HCT116 (cell line): ENCODE measurements around the gene THSD7A. TPM values are rescaled to one million over a fixed set of nuclear protein-coding genes. Genes with fewer than 3 reads are reported as not detected.

Experiments
- ATAC-seq: fragments of 200-7000 bp; cut with Tn5 transposase; 2 replicates; pipeline ENCODE4 v1.9.1; 2020; ENCODE audit warnings: mild to moderate bottlenecking, moderate library complexity
- BruUV-seq: library from RNA; stranded (reverse); fragments of 400-500 nt; replicated peaks from 2 replicates; lab custom pipeline; 2021; lab: Mats Ljungman, UMichigan
- CTCF ChIA-PET: fragments of 300-600 bp; sonication (Branson Sonifier 250); formaldehyde crosslinking; loops from one replicate; lab custom pipeline; 2021; ENCODE audit warnings: antibody characterized with exemption; lab: Charles Lee
- POLR2A ChIA-PET: fragments of 300-600, 350-600 bp; sonication (Branson Sonifier 250); formaldehyde crosslinking; loops from one replicate; lab custom pipeline; 2021; ENCODE audit warnings: antibody characterized with exemption; lab: Charles Lee
- RAD21 ChIA-PET, 2 experiments: fragments of 300-600 bp; sonication (Branson Sonifier 250); formaldehyde crosslinking; loops; one replicate each; lab custom pipeline; 2023; ENCODE audit warnings: low total read pairs in 2 of 2; ENCODE audit not compliant: uncharacterized antibody in 2 of 2, unreplicated experiment in 2 of 2, low non-redundant PET in 1 of 2; lab: Charles Lee
- DNase-seq: peaks from one replicate; pipeline ENCODE4 v3.0.0-alpha.2; 2010; ENCODE audit warnings: low read depth, low spot score
- H2AFZ ChIP-seq: fragments of 200-600 bp; shearing (Covaris generic), sonication (generic); 2 replicates; pipeline ENCODE4 v1.6.1; 2017; ENCODE audit warnings: low read depth, mixed run types, mixed read lengths, antibody characterized with exemption, low read length; ENCODE audit not compliant: poor library complexity, severe bottlenecking
- H3K27ac ChIP-seq: 2 replicates; pipeline ENCODE4 v1.5.1; 2012; ENCODE audit warnings: low read depth, low read length
- H3K27me3 ChIP-seq: fragments of 200-600 bp; sonication (generic); 2 replicates; pipeline ENCODE4 v1.6.1; 2016; ENCODE audit warnings: mixed run types, low read length, mixed read lengths; ENCODE audit not compliant: insufficient read depth
- H3K36me3 ChIP-seq, 2 experiments: fragments of 200-500 bp in 1 of 2; fragments of 200-600 bp in 1 of 2; sonication (Bioruptor generic) in 1 of 2; sonication (generic) in 1 of 2; 2 replicates each; pipeline versions ENCODE4 v1.5.1 to v1.6.1; 2014 to 2016; ENCODE audit warnings: low read length in 2 of 2, inconsistent platforms in 1 of 2, mixed read lengths in 1 of 2, mixed run types in 1 of 2; ENCODE audit not compliant: insufficient read depth in 2 of 2, control insufficient read depth in 1 of 2
- H3K4me1 ChIP-seq, 2 experiments: fragments of 200-600 bp in 1 of 2; sonication (generic) in 1 of 2; 2 replicates each; pipeline versions ENCODE4 v1.5.1 to v1.6.1; 2012 to 2017; ENCODE audit warnings: low read length in 2 of 2, inconsistent platforms in 1 of 2, mild to moderate bottlenecking in 1 of 2, mixed read lengths in 1 of 2, mixed run types in 1 of 2, moderate library complexity in 1 of 2; ENCODE audit not compliant: insufficient read depth in 2 of 2, control insufficient read depth in 1 of 2
- H3K4me2 ChIP-seq: fragments of 200-600 bp; sonication (generic); 2 replicates; pipeline ENCODE4 v1.6.1; 2017; ENCODE audit warnings: mixed run types, low read length, mixed read lengths
- H3K4me3 ChIP-seq, 2 experiments: fragments of 200-600 bp in 1 of 2; sonication (generic) in 1 of 2; replicated peaks in 1 of 2; 2 replicates each; pipeline ENCODE4 v1.5.1; 2011 to 2016; ENCODE audit warnings: low read length in 2 of 2, control low read depth in 1 of 2, low read depth in 1 of 2, mild to moderate bottlenecking in 1 of 2, mixed read lengths in 1 of 2, mixed run types in 1 of 2
- H3K79me2 ChIP-seq: fragments of 200-600 bp; sonication (generic); 2 replicates; pipeline ENCODE4 v1.6.1; 2017; ENCODE audit warnings: mild to moderate bottlenecking, mixed run types, low read length, moderate library complexity, mixed read lengths; ENCODE audit not compliant: insufficient read depth
- H3K9ac ChIP-seq: fragments of 200-600 bp; sonication (generic); 2 replicates; pipeline ENCODE4 v1.6.1; 2016; ENCODE audit warnings: low read length, mixed read lengths
- H3K9me2 ChIP-seq: fragments of 200-600 bp; sonication (generic), shearing (Covaris generic); 2 replicates; pipeline ENCODE4 v1.6.1; 2017; ENCODE audit warnings: mixed run types, mild to moderate bottlenecking, moderate library complexity; ENCODE audit not compliant: insufficient read depth
- H3K9me3 ChIP-seq, 2 experiments: fragments of 200-500 bp in 1 of 2; fragments of 200-600 bp in 1 of 2; sonication (Bioruptor generic) in 1 of 2; sonication (generic) in 1 of 2; 2 replicates each; pipeline ENCODE4 v1.6.1; 2014 to 2017; ENCODE audit warnings: low read length in 2 of 2, mixed read lengths in 2 of 2, inconsistent platforms in 1 of 2, low read depth in 1 of 2, mild to moderate bottlenecking in 1 of 2, mixed run types in 1 of 2, moderate library complexity in 1 of 2; ENCODE audit not compliant: control insufficient read depth in 1 of 2, insufficient read depth in 1 of 2
- H4K20me1 ChIP-seq: fragments of 200-600 bp; sonication (generic), shearing (Covaris generic); 2 replicates; pipeline ENCODE4 v1.6.1; 2017; ENCODE audit warnings: mixed run types, mild to moderate bottlenecking, moderate library complexity; ENCODE audit not compliant: insufficient read depth
- CEBPB ChIP-seq: IDR thresholded peaks from 2 replicates; pipeline ENCODE4 v1.6.1; 2012; ENCODE audit warnings: low read depth
- EGR1 ChIP-seq: IDR thresholded peaks from 2 replicates; pipeline ENCODE4 v1.6.1; 2012; ENCODE audit warnings: low read depth
- ELF1 ChIP-seq: IDR thresholded peaks from 2 replicates; pipeline ENCODE4 v1.6.1; 2012; ENCODE audit warnings: low read depth, borderline replicate concordance
- JUND ChIP-seq: IDR thresholded peaks from 2 replicates; pipeline ENCODE4 v1.6.1; 2012
- SP1 ChIP-seq: IDR thresholded peaks from 2 replicates; pipeline ENCODE4 v1.6.1; 2012; ENCODE audit warnings: low read depth
- TCF7L2 ChIP-seq: IDR thresholded peaks from 2 replicates; pipeline ENCODE4 v1.7.0; 2011; ENCODE audit warnings: borderline replicate concordance, inconsistent platforms; ENCODE audit not compliant: insufficient read depth, insufficient read length; ENCODE audit errors: extremely low read depth
- ZFX ChIP-seq: fragments of 450-650 bp; IDR thresholded peaks from 2 replicates; pipeline ENCODE4 v1.6.1; 2017
- intact Hi-C: fragments of 100-400 bp; cut with micrococcal nuclease; formaldehyde crosslinking; loops from 2 replicates; pipeline ENCODE4 v1.10.0; 2022
- total RNA-seq: library from RNA; stranded (reverse); gene quantifications from one replicate; pipeline ENCODE4 v1.2.1, GENCODE V29; 2021; ENCODE audit not compliant: unreplicated experiment

The THSD7A gene
- total RNA-seq, 1 experiment from 2014 or later, result 0.05 TPM

GRCh38 chr7:11650500-11650899 lies 181.5 kb downstream of the THSD7A start:
- no TSS peak for BruUV-seq
- H3K9ac ChIP-seq, result no peak overlapping the region
- H3K27me3 ChIP-seq, result no peaks in the 10 kb centered on the region
- ATAC-seq (no peak), DNase-seq (no peak)
- ChIA-PET POLR2A (no interaction called here), RAD21 (no interaction called here), CTCF (no interaction called here)
- no peak overlapping the region for H3K4me3 ChIP-seq
- intact Hi-C loops, result no loop called here
- no peak for TF ChIP-seq JUND
- TF ChIP-seq SP1, result no peak
- TF ChIP-seq EGR1, result no peak
- no peak for TF ChIP-seq CEBPB
- TF ChIP-seq ELF1, result no peak
- no peak overlapping the region for H3K4me2 ChIP-seq
- no peaks in the 10 kb centered on the region for H4K20me1 ChIP-seq
- H3K36me3 ChIP-seq, result no peaks in the 10 kb centered on the region
- no peak overlapping the region for H3K27ac ChIP-seq
- H2AFZ ChIP-seq, result no peak overlapping the region
- H3K9me2 ChIP-seq, result no peaks in the 10 kb centered on the region
- no peaks in the 10 kb centered on the region for H3K4me1 ChIP-seq
- H3K9me3 ChIP-seq, result no peaks in the 10 kb centered on the region
- no peaks in the 10 kb centered on the region for H3K79me2 ChIP-seq

GRCh38 chr7:11650030-11650429 lies 182.0 kb downstream of the THSD7A start:
- Histone ChIP-seq H3K79me2 (no peaks in the 10 kb centered on the region), H3K4me3 (no peak overlapping the region), H4K20me1 (no peaks in the 10 kb centered on the region), H3K27me3 (no peaks in the 10 kb centered on the region), H3K4me2 (no peak overlapping the region), H3K36me3 (no peaks in the 10 kb centered on the region), H3K9ac (no peak overlapping the region), H3K27ac (no peak overlapping the region), H2AFZ (no peak overlapping the region), H3K4me1 (no peaks in the 10 kb centered on the region), H3K9me3 (no peaks in the 10 kb centered on the region), H3K9me2 (no peaks in the 10 kb centered on the region)
- ATAC-seq, result no peak
- ChIA-PET RAD21 (no interaction called here), POLR2A (no interaction called here), CTCF (no interaction called here)
- intact Hi-C loops, result no loop called here
- TF ChIP-seq TCF7L2, result no peak
- no peak for TF ChIP-seq ELF1
- no peak for TF ChIP-seq ZFX
- no peak for TF ChIP-seq CEBPB
- no peak for DNase-seq
- BruUV-seq, result no TSS peak
